ENCODE measurements around the gene NCKAP1.
"Not testable (repeated sequence)": the region's sequence is repeated elsewhere in the genome, so short reads cannot be mapped to it uniquely, and the experiment has no call there.

Gene NCKAP1

DNA sequence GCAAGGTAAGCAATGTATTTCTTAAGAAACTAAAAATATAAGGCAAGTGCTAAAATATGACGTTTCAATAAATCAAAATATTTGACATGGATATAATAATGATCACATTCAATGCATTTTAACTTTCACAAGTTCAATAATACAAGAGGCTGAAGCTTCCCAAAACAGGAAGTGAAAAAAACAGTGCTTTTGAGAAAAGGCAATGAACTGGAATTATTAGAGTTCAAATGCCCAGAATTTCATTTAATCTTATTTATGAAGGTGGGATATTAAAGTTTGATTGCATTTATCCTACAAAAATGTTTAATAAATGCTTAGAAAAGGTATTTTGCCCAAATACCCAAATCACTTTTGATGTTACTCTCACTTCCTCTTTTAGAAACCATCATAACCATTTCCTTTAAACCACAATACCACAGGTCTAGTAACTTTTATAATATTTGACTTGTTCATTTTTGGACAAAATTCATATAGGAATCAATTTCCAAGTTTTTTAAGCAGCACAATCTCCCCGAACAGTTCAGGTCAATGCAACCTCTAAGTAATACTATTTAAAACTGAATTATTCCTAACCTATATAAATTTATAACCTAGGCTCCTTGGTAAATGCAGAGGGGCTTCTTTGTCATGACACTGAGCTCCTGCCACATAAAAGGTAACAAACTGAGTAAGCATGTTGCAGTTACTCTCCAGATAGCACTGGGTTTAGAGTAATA, 2.1 kb downstream of the NCKAP1 start:
- DNase-seq (ENCODE audit: low read depth in 2 of 2) = no peak

DNA sequence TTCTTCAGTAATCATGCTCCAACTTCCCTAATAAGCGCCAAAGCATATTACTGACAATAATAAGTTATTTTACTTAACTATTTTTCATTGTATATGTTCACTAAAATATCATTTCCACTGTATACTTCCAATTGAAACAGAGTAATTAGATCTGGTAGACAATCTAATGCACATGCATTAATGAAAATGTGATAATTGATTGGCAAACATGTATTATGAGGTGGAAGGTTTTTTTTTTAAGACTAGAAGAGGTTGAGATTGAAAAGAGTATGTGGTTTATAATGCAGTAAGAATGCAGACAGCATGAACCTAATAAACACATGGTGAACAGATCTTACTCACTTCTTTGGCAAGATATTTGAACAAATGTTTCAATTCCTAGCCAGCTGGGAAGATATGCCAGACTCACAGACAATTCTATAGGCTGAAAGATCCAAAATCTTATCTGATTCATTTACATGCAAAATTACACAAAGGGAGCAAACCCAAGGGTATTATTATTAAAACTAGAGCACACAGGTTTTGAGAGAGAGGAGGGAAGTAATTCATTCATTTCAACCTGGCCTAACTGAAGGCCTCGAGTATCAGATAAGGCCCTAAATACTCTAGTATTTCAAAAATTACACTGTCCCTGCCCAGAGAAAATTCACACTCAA, 2.8 kb downstream of the NCKAP1 start:
- DNase-seq (ENCODE audit: low read depth in 2 of 2) = no peak

DNA sequence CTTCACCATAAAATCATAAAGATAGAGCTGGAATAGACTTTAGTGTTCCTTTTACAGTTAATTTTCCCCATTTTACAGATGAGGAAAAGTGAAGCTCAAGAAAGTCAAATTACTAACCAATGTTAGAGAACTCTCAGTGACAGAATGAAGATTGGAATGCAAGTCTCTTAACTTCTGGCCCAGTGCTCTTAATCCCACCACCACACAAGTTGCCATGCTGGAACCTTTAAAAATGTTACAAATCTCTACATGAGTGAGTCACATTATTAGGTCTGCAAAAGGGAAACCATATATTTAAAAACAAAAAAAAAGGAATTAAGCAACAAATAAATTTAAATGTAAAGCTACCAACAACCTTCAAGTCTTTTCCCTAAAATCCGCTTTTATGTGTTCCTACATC, 3.5 kb downstream of the NCKAP1 start:
- DNase-seq (ENCODE audit: low read depth in 2 of 2) = no peak

DNA sequence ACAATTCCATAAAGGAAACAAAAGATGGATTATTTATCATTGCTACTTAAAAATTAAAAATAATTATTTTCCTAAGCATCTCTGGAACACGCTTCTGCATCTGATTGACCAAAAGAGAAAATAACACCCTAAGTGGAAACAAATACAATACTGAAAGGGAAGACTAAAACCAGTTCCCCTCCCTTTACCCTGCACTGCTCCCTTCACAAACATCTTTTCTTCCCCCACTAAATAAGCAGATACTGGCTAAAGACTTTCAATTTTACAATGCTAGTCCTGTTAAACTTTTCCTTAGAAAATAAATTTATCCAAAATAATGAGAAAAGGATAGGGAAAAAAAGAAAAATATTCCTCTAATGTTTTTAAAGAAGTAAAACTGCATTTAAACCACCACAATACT, 4.3 kb downstream of the NCKAP1 start:
- DNase-seq (ENCODE audit: low read depth in 2 of 2) = no peak

DNA sequence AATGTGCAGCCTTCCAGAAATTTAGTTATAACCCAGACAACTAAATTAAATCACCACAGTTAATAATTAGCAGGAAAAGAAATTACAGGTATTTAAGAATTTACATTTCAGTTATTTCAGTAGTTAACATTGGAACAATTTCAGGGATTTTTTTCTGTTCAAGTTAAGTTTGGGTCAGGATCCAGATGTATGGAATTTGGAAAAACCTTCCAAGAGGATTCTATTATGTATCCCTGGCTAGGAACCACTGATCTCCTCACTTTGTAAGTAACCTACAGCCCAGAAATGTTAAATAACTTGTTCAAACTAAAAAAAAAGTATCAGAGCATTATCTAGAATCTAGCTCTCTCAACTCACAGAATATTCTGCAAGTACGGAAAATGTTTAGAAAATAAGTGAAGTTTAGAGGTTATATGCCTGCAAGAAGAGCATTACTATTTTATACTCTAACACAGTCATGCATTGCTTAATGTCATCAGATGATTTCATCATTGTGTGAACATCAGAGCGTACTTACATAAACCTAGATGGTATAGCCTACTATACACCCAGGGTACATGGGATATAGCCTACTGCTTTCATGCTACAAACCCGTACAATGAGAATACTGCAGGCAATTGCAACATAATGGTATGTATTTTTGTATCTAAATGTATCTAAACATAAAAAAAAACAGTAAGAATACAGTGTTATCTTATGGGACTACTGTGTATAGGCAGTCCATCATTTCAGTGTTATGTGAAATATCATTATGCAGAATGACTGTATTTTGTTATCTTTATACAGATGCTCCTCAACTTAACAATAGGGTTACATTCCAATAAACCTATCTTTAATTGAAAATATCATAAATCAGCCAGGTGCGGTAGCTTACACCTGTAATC, 6.1 kb downstream of the NCKAP1 start:
- DNase-seq (ENCODE audit: low read depth in 2 of 2) = no peak

DNA sequence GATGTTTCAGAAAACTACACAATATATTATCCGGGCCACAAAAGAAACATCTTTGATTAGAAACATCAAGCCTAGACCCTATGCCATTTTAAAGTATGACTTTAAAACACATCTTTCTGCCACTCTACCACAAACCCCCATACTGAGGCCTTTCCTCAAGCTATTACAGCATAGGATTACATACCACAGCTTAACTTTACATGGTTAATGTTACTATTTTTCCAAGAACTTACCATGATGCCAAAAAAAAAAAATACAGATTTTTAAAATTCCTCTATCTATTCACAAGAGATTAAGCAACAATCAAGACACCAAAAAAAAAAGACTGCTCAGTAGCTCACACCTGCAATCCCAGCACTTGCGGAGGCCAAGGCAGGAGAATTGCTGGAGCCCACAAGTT, 9.0 kb downstream of the NCKAP1 start:
- DNase-seq (ENCODE audit: low read depth in 2 of 2) = no peak

DNA sequence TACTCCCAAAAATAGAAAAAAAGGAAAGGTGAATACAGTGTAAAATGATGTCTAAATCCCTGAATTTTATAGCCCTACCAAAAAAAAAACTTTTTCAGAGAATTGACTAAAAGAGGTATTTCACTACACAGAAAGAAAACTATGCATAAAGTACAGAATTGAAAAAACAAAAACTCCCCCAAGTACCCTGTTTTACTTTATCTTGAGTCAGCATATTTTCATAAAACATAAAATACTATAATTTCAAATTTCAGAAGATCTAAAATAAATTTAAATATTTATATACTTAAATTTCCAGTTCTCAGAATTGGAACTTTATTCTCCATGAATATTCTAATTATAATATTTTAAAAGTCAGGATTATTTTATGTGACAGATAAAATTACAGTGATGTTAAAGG, 10.1 kb downstream of the NCKAP1 start:
- no peak for DNase-seq (ENCODE audit: low read depth in 2 of 2)

DNA sequence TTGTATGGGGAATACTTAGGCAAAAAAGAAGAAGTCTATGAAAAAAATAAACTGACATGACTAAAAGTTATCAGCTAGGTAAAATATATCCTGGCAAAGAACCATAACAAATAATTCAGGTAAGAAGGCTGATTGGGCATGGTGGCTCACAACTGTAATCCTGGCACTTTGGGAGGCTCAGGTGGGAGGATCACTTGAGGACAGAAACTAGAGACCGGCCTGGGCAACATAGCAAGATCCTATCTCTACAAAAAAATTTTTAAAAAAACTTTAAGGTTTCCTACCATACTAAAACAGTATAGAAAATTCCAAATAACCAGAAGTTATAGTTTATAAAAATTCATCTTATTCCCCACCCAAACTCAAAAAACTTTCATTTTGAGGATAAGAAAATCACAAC, 10.8 kb downstream of the NCKAP1 start:
- no peak for DNase-seq (ENCODE audit: low read depth in 2 of 2)

DNA sequence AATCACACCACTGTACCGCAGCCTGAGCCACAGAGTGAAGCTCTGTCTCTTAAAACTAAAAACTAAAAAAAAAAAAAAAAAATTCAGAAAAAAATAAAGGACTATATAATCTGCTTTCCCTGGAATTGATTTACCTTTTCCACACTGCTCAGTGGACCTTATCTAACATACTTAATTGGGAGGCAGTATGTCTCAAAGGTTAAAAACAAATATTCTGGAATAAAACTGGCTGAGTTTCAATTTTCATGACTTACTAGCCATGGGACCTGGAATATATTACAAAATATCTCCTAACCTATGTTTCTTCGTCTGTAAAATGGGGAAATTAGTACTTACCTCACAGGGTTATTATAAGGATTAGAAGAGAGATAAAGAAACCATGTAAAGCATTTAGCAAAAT, 11.8 kb downstream of the NCKAP1 start:
- DNase-seq (ENCODE audit: low read depth in 2 of 2) = no peak

DNA sequence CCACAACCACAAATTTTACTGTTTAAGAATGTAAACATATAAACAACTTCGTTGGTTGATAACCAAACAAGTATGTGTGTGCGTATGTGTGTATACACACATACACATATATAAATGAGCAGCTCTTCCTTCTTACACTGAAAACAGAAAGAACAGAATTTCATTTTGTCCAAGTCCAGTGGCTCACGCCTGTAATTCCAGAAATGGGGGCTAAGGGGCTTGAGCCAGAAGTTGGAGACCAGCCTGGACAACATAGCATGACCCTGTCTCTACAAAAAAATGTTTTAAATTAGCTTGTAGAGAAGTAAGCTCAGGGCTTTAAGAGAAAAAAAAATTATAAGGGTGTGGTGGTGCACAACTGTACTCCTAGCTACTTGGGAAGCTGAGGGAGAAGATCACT, 12.3 kb downstream of the NCKAP1 start:
- no peak for DNase-seq (ENCODE audit: low read depth in 2 of 2)

DNA sequence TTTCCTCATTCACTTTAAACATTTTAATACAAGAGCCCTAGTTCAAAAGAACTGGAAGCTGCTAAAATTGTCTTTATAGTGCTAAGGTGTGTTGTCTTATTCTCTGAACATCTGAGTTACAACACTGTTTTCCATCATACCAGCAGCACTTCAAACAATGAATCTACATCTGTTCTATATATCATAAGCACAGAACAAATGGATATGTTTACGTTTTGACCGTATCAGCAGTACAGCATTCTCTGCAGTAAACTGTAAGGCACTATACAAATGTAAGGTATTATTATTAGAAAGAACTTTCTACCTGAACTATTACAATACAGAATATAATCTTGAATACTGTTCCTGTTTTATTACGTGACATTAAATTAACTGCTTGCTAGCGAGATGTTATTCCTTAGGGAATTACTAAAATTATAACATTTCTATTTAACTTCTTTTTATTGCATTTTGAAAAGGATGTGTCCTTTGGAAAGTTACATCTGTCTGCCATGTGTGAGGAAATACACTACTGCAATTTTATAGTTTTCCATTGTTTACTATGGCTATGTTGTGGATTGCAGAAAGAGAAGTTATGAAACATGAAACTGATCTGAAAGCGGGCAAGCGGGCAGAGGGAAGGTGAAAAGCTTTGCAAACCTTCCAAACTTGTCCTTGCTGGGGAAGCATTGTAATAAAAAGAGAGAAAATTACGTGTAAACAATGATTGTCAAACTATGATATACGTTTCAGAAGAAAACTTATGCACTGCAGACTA, 13.7 kb downstream of the NCKAP1 start:
- DNase-seq (ENCODE audit: low read depth in 2 of 2) = no peak

DNA sequence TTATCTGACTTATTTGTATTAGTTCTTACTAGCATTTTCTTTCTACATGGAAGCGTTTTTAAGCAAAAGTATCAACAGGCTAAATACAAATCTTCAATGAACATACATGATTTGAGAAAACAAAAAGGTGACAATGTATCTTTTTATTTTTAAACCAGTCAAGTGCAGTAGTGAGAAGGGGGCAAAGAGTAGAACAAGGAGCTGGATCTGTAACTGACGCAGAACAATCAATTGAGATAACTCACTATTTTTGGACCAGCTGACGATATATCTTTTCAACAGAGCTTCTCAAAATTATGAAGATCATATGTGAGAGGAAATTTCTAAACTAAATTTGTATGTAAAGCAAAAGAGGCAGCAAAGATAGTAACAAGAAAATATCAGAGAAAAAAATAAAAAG, 15.5 kb downstream of the NCKAP1 start:
- DNase-seq (ENCODE audit: low read depth in 2 of 2) = no peak

DNA sequence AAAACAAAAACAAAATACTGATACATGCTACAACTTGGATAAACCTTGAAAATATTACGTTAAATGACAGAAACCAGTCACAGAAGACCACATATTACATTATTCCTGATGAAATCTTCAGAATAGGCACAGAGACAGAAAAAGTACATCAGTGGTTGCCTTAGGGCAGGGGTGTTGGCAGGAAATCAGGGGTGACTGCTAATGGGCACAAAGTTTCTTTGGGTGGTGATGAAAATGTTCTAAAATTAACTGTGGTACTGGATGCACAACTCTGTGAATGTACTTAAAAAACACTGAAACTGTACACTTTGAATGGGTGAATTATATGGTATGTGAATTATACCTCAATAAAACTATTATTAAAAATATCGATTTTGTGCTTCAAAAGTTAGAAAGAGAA, 16.6 kb downstream of the NCKAP1 start:
- DNase-seq (ENCODE audit: low read depth in 2 of 2) = no peak

DNA sequence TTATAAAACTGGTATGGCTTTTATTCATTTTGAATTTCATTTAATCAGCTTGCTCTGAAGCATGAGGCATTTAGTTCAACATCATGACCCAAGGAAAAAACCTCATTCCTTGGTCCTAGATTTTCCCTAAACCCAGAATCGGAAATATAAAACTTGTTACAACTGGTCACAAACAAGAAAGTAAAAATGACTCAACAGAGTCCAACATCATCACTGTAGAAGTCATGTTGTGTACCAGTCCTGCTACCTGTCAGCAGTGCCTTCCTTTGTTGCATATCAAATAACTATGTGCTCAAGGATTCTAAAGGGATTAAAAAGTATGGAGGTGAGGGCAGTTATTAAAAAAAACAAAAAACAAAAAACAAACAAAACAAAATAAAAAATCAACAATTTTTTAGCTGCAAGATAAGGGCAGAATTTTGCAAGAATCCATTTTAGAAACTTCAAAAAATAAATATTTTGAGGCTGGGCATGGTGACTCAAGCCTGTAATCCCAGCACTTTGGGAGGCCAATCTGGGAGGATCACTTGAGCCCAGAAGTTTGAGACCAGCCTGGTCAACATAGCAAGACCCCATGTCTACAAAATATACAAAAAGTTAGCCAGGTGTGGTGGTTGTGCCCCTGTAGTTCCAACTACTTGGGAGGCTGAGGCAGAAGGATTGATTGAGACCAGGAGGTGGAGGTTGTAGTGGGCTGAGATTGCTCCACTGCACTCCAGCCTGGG, 18.4 kb downstream of the NCKAP1 start:
- DNase-seq (ENCODE audit: low read depth in 2 of 2) = no peak

DNA sequence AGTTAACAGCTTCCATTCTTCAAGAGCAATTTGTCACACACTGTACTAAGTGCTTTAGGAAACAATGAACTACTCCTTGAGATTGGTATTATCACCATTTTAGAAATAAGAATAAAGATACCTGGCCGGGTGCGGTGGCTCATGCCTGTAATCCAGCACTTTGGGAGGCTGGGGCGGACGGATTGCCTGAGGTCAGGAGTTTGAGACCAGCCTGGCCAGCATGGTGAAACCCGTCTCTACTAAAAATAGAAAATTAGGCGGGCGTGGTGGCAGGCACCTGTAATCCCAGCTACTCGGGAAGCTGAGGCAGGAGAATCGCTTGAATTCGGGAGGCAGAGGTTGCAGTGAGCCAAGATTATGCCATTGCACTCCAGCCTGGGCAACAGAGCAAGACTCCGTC, 20.4 kb downstream of the NCKAP1 start:
- DNase-seq (ENCODE audit: low read depth in 2 of 2) = not testable (repeated sequence)

DNA sequence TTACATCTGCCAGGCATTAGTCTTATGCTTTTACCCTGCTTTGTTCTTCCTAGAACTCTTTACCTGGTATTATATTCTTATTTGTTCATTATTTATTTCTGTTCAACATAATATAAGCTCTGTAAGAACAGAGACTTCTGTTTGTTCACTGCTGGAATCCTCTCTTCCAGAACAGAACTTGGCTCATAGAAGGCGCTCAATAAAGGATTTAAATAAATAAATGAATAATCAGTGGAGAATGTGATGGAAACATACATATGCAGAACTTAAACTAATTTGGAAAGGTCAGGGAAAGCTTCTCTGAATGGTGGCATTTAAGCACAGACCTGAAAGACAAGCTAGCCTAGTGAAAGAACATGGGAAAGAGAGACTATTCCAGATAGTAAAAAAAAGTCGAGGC, 24.3 kb downstream of the NCKAP1 start:
- no peak for DNase-seq (ENCODE audit: low read depth in 2 of 2)

DNA sequence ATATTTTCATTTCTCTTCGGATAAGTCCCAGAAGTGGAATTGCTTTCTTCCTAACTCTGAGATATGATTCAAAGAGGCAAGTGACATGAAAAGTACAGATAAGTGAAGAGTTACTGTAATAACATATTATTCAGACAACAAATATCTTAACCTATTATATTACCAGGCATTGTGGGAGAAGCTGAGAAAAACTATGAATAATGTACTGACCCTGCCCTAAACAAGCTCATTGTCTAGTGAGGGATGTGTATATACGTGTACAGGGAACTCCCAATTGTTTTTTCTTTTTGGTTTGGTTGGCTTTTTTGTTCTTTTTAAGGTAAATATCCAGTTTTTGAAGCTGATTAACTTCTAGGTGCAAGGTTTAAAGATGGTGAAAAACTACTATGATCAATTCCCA, 26.5 kb downstream of the NCKAP1 start:
- no peak for DNase-seq (ENCODE audit: low read depth in 2 of 2)

DNA sequence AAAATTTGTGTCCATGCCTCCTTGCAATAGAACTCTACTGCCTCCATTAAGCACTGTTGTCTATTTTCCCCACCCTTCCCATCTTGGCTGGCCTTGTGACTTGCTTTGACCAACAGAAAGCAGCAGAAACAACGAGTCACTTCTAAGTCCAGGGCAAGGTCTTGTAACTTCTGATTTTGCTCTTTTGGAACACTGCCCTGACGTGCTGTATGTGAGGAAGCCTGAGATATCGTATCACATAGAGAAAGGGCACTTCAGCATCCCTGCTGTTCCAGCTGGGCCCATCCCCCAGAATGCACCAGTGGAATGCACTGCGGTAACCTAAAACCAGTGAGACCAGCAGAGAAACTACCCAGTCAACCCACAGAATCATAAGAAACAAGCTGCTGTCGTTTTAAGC, 28.1 kb downstream of the NCKAP1 start:
- DNase-seq (ENCODE audit: low read depth in 2 of 2) = no peak

DNA sequence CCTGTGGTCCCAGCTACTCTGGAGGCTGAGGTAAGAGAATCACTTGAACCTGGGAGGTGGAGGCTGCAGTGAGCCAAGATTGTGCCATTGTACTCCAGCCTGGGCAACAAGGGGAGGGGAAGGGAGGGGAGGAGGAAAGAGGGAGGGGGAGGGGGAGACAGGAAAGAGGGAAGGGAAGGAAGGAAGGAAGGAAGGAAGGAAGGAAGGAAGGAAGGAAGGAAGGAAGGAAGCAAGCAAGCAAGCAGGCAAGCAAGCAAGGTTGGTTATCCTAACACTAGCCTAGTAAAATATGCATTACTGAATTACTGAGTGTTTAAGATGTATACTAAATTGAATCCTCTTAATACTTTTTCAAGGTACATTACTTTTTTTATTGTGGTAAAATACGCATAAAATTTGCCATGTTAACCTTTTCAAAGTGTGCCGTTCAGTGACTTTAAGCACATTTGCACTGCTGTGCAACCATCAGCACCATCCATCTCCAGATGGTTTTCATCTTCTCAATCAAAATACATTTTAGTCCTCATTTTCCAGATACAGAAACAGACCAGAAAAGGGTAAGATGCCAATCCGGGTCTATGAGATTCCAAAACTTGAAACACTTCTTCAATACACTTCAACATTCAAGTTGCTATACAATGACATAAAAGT, 28.9 kb downstream of the NCKAP1 start:
- DNase-seq (ENCODE audit: low read depth in 2 of 2) = no peak

DNA sequence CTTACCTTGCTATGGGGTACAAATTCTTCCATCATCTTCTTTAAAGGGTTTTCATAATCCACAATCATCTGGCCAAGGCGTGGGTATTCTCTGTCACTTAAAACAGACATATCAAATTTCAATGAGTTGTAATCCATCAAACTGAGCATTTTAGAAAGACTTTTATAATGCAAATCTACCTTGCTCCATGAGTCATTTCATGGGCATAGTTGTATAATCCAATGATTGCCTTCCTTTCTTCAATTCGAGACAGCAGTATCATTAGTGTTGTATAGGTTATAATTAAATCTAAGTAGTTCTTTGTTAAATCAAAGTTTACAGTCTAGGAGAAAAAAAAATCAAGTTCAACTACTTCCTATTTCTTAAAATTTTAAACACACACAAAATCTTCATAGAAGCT, 36.3 kb downstream of the NCKAP1 start:
- DNase-seq (ENCODE audit: low read depth in 2 of 2) = no peak

DNA sequence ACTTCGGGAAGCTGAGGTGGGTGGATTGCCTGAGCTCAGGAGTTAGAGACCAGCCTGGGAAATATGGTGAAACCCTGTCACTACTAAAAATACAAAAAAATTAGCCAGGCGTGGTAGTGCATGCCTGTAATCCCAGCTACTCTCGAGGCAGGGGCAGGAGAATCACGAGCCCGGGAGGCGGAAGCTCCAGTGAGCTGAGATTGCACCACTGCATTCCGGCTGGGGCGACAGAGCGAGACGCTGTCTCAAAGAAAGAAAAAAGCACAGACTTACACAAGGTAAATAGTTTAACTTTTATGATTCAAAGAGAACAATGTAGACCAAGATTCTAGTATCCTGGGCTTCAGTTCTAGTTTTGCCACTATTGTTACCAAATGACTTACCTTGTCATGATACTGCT, 37.4 kb downstream of the NCKAP1 start:
- no peak for DNase-seq (ENCODE audit: low read depth in 2 of 2)

All from activated CD4-positive, alpha-beta T cell treated with anti-CD3 and anti-CD28 coated beads for 24 hours (primary cell).